Measurements from ENCODE around the gene ZNF341. TPM values are rescaled to one million over a fixed set of nuclear protein-coding genes. Genes with fewer than 3 reads are reported as not detected.
A peak's percentile ranks its signal among the peaks of the same experiment; 100 is the strongest.

The ZNF341 gene
- total RNA-seq, 4 donors from 2014 or later = 2.5 to 13.5 (median 3.6) TPM

DNA sequence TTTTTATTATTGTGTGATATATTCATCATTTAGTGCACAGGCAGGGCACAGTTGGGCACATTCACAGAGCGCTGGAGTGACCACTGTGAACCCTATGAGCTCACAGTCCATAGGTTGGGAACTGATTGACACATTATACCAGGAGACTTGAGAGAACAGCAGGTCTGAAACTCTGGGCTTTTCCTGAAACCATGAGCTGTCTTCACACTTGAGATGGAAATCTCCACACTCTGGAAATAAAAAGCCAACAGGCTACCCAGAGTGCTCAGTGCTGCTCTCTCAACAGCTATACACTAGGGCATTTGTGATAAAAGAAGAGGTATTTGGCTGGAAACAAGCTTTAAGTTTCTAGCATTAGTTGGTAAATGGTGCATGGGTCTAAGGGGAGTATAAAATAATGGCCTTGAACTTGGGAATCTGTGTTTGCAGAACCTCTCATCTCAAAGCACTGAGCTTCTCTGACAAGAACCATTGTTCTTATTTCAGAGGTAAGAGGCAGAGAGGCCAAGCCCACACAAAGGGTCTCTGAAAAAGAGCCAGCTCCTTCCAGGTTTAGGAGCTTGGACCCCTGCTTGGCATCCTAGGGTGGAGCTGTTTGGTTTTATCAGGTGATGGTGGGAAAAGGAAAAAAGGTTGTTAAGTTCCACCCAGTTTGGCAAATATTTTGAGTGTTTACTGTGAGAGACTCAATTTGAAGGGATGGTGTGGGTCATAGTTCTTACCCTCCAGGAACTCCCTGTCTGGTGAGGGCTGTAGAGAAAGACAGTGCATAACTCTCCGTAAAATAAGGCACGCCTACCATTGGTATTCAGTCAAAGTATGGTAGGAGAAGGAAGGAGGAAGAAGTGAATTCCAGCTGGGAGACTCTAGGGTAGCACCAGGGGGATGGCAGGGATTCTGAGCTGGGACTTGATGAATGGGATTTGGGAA is 93.8 kb downstream of the ZNF341 start:
- no peaks in the 10 kb centered on the region for H3K9me3 ChIP-seq
- H3K27me3 ChIP-seq = no peaks in the 10 kb centered on the region
- H3K36me3 ChIP-seq = no peaks in the 10 kb centered on the region
- peaks cover 0 to 80% (median 12%) of the 10 kb centered on the region in 4 donors for H3K4me1 ChIP-seq
- TF ChIP-seq, protein P1, sequence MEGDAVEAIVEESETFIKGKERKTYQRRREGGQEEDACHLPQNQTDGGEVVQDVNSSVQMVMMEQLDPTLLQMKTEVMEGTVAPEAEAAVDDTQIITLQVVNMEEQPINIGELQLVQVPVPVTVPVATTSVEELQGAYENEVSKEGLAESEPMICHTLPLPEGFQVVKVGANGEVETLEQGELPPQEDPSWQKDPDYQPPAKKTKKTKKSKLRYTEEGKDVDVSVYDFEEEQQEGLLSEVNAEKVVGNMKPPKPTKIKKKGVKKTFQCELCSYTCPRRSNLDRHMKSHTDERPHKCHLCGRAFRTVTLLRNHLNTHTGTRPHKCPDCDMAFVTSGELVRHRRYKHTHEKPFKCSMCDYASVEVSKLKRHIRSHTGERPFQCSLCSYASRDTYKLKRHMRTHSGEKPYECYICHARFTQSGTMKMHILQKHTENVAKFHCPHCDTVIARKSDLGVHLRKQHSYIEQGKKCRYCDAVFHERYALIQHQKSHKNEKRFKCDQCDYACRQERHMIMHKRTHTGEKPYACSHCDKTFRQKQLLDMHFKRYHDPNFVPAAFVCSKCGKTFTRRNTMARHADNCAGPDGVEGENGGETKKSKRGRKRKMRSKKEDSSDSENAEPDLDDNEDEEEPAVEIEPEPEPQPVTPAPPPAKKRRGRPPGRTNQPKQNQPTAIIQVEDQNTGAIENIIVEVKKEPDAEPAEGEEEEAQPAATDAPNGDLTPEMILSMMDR (IDR thresholded peaks at IDR 0.05) = no peak
- TF ChIP-seq POLR2A (IDR thresholded peaks at IDR 0.05) = no peak
- peak overlapping the region in 3 of 4 donors; percentile 38 to 83 (median 69) for H3K27ac ChIP-seq
- no peak overlapping the region for H3K4me3 ChIP-seq
- DNase-seq = peak in 1 of 3 donors; percentile 81

DNA sequence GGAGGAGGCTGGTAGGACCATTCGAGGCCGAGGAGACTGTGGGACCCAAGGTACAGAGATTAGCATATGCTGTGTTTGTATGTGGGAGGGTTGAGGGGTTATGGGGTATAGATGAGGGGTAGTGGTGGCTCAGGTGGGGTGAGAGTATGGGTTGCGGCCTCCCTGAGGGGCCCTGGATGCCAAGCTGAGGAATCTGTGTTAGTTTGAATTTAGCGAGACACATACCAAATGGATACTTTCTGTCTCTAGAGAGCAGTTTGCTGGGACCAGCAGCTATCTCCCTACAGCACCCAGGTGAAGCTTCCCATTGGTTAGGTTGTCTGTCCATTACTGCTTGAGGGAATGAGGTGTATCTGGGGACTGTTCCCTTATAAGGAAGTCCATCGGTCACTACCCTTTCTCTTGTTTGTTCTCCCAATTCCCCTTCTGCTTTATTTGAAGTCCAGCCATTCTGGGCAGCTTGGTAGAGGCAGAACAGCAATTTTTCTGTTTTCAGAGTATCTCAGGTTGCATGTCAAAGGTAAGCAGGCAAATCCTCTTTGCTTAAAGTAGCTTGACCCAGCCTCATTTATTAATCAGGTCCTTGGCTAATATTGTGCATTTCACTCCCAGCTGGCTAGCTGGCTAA is 94.6 kb downstream of the ZNF341 start:
- H3K36me3 ChIP-seq = no peaks in the 10 kb centered on the region
- H3K4me1 ChIP-seq = peaks cover 0 to 82% (median 12%) of the 10 kb centered on the region in 4 donors
- DNase-seq = no peak
- H3K27ac ChIP-seq = peak overlapping the region in 3 of 4 donors; percentile 28 to 83 (median 69)
- no peak for TF ChIP-seq POLR2A (IDR thresholded peaks at IDR 0.05)
- TF ChIP-seq, protein P1 (IDR thresholded peaks at IDR 0.05) = no peak
- H3K27me3 ChIP-seq = no peaks in the 10 kb centered on the region
- H3K4me3 ChIP-seq = peak overlapping the region in 1 of 4 donors; percentile 5
- no peaks in the 10 kb centered on the region for H3K9me3 ChIP-seq

DNA sequence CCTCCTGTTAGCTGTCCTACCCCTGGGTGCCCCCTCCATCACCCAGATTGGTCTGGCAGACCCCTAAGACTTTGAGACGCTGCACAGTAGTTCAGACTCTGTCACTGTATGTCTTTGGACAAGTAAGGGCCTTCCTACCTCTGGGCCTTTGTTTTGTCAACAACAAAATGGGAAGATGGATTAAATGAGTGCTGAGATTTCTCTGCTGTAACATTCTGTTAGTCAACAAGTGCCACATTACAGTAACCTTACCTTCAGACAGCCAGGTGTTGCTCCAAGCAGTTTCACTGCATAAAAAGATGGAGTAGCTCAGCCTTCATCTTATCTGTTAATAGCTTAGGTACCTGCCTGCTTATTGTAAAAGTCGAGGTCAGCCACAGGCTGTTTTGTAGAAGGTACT is 95.3 kb downstream of the ZNF341 start:
- peaks cover 0 to 89% (median 15%) of the 10 kb centered on the region in 4 donors for H3K4me1 ChIP-seq
- DNase-seq = no peak
- no peaks in the 10 kb centered on the region for H3K9me3 ChIP-seq
- TF ChIP-seq POLR2A (IDR thresholded peaks at IDR 0.05) = no peak
- TF ChIP-seq, protein P1 (IDR thresholded peaks at IDR 0.05) = no peak
- no peaks in the 10 kb centered on the region for H3K27me3 ChIP-seq
- no peaks in the 10 kb centered on the region for H3K36me3 ChIP-seq
- H3K27ac ChIP-seq = peak overlapping the region in 2 of 4 donors; percentile 69 to 83
- no peak overlapping the region for H3K4me3 ChIP-seq

GRCh38 chr20:33827634-33828325 is 96.0 kb downstream of the ZNF341 start:
- H3K27ac ChIP-seq = peak overlapping the region in 1 of 4 donors; percentile 83
- no peaks in the 10 kb centered on the region for H3K27me3 ChIP-seq
- TF ChIP-seq, protein P1 (IDR thresholded peaks at IDR 0.05) = no peak
- no peak for TF ChIP-seq POLR2A (IDR thresholded peaks at IDR 0.05)
- H3K36me3 ChIP-seq = no peaks in the 10 kb centered on the region
- no peaks in the 10 kb centered on the region for H3K9me3 ChIP-seq
- peaks cover 0 to 94% (median 15%) of the 10 kb centered on the region in 4 donors for H3K4me1 ChIP-seq
- H3K4me3 ChIP-seq = no peak overlapping the region
- no peak for DNase-seq

GRCh38 chr20:33828326-33828844 is 96.6 kb downstream of the ZNF341 start:
- Histone ChIP-seq H3K4me1 (peaks cover 0 to 98% (median 15%) of the 10 kb centered on the region in 4 donors), H3K27me3 (no peaks in the 10 kb centered on the region), H3K36me3 (no peaks in the 10 kb centered on the region), H3K27ac (peak overlapping the region in 1 of 4 donors; percentile 11), H3K4me3 (no peak overlapping the region), H3K9me3 (no peaks in the 10 kb centered on the region)
- no peak for DNase-seq
- no peak for TF ChIP-seq POLR2A (IDR thresholded peaks at IDR 0.05)
- TF ChIP-seq, protein P1 (IDR thresholded peaks at IDR 0.05) = no peak

Measured in Peyer's patch (tissue), 4 donors.